ENCODE results near the gene GIMAP6. TPM values are rescaled to one million over a fixed set of nuclear protein-coding genes. Genes with fewer than 3 reads are reported as not detected.
"Not testable (repeated sequence)": the region's sequence is repeated elsewhere in the genome, so short reads cannot be mapped to it uniquely, and the experiment has no call there.

Gene GIMAP6
- total and polyA plus RNA-seq, 2 of the 4 experiments (the other 2 are of a cell fraction), result not detected

DNA sequence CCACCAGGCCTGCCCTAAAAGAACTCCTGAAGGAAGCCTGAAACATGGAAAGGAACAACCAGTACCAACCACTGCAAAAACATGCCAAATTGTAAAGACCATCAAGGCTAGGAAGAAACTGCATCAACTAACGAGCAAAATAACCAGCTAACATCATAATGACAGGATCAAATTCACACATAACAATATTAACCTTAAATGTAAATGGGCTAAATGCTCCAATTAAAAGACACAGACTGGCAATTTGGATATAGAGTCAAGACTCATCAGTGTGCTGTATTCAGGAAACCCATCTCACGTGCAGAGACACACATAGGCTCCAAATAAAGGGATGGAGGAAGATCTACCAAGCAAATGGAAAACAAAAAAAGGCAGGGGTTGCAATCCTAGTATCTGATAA lies 48.2 kb upstream of the GIMAP6 start:
- CTCF ChIA-PET; H3K27ac ChIP-seq (ENCODE audit: insufficient read depth, low read length); H3K36me3 ChIP-seq (ENCODE audit: control insufficient read depth, insufficient read depth, low read length); BruUV-seq (replicated peaks); in situ Hi-C loops (cut with MboI; ENCODE audit: low sequenced_read_pairs); H2BK15ac ChIP-seq (ENCODE audit: low read depth, low read length); H3K56ac ChIP-seq (ENCODE audit: extremely low read depth, insufficient read depth, low read length); H3K9me3 ChIP-seq (ENCODE audit: control insufficient read depth, insufficient read depth, low read length); intact Hi-C loops (cut with micrococcal nuclease); H4K91ac ChIP-seq (ENCODE audit: insufficient read depth, low read depth, low read length); H4K20me1 ChIP-seq (ENCODE audit: insufficient read depth, low read length); H3K79me1 ChIP-seq (ENCODE audit: low read depth in 1 of 2, low read length in 2 of 2); H2AFZ ChIP-seq (replicated peaks; ENCODE audit: low read length, poor library complexity); H3K14ac ChIP-seq (replicated peaks; ENCODE audit: low read depth, low read length); H4K8ac ChIP-seq (ENCODE audit: low read depth in 2 of 2, low read length in 2 of 2); dilution Hi-C loops (cut with HindIII; ENCODE audit: low sequenced_read_pairs, unreplicated experiment); DNase-seq; H3K4ac ChIP-seq (ENCODE audit: low read depth, low read length); H3K18ac ChIP-seq (ENCODE audit: low read depth, low read length); H3K23ac ChIP-seq (ENCODE audit: low read depth, low read length); H2AK9ac ChIP-seq (replicated peaks; ENCODE audit: low read depth, low read length, poor library complexity); H4K5ac ChIP-seq (ENCODE audit: low read depth, low read length); H3K9me1 ChIP-seq (ENCODE audit: insufficient read depth, low read length); H2BK20ac ChIP-seq (ENCODE audit: low read depth, low read length); H3K4me3 ChIP-seq (ENCODE audit: insufficient read depth, low read depth, low read length); H3K9ac ChIP-seq (ENCODE audit: low read depth, low read length); H2BK5ac ChIP-seq (ENCODE audit: low read depth, low read length, poor library complexity, severe bottlenecking); H3K4me1 ChIP-seq (ENCODE audit: control insufficient read depth, insufficient read depth, low read length); H3K27me3 ChIP-seq (ENCODE audit: control insufficient read depth, insufficient read depth, low read length); H3K4me2 ChIP-seq (ENCODE audit: low read depth, low read length); H2BK120ac ChIP-seq (ENCODE audit: low read depth, low read length); POLR2A ChIA-PET (ENCODE audit: unreplicated experiment); ATAC-seq (ENCODE audit: low read depth); H2AK5ac ChIP-seq (ENCODE audit: low read depth, low read length): not testable (repeated sequence)
- no CpG with 5 or more reads among the region's 2 CpGs for WGBS, 2 experiments (ENCODE audit: extremely low coverage in 2 of 2, insufficient read length in 1 of 2)

GRCh38 chr7:150678601-150679000 lies 46.4 kb upstream of the GIMAP6 start:
- H3K79me1 ChIP-seq (ENCODE audit: low read depth in 1 of 2, low read length in 2 of 2); intact Hi-C loops (cut with micrococcal nuclease); CTCF ChIA-PET: not testable (repeated sequence)

More at GRCh38 chr7:150678601-150679000, 46.4 kb upstream of the GIMAP6 start:
- H4K91ac ChIP-seq (ENCODE audit: insufficient read depth, low read depth, low read length); H3K23ac ChIP-seq (ENCODE audit: low read depth, low read length); H4K8ac ChIP-seq (ENCODE audit: low read depth in 2 of 2, low read length in 2 of 2); H2AK9ac ChIP-seq (replicated peaks; ENCODE audit: low read depth, low read length, poor library complexity); H3K9ac ChIP-seq (ENCODE audit: low read depth, low read length); DNase-seq; H3K27me3 ChIP-seq (ENCODE audit: control insufficient read depth, insufficient read depth, low read length); H3K4me1 ChIP-seq (ENCODE audit: control insufficient read depth, insufficient read depth, low read length); H3K4me3 ChIP-seq (ENCODE audit: insufficient read depth, low read depth, low read length); H3K4me2 ChIP-seq (ENCODE audit: low read depth, low read length); ATAC-seq (ENCODE audit: low read depth); H4K5ac ChIP-seq (ENCODE audit: low read depth, low read length); in situ Hi-C loops (cut with MboI; ENCODE audit: low sequenced_read_pairs); H3K18ac ChIP-seq (ENCODE audit: low read depth, low read length); H2BK15ac ChIP-seq (ENCODE audit: low read depth, low read length); H4K20me1 ChIP-seq (ENCODE audit: insufficient read depth, low read length); H2AFZ ChIP-seq (replicated peaks; ENCODE audit: low read length, poor library complexity); dilution Hi-C loops (cut with HindIII; ENCODE audit: low sequenced_read_pairs, unreplicated experiment); H3K9me3 ChIP-seq (ENCODE audit: control insufficient read depth, insufficient read depth, low read length); H3K36me3 ChIP-seq (ENCODE audit: control insufficient read depth, insufficient read depth, low read length); H2BK120ac ChIP-seq (ENCODE audit: low read depth, low read length); BruUV-seq (replicated peaks); H3K14ac ChIP-seq (replicated peaks; ENCODE audit: low read depth, low read length); H3K27ac ChIP-seq (ENCODE audit: insufficient read depth, low read length); POLR2A ChIA-PET (ENCODE audit: unreplicated experiment); H3K56ac ChIP-seq (ENCODE audit: extremely low read depth, insufficient read depth, low read length); H2AK5ac ChIP-seq (ENCODE audit: low read depth, low read length); H3K9me1 ChIP-seq (ENCODE audit: insufficient read depth, low read length); H2BK5ac ChIP-seq (ENCODE audit: low read depth, low read length, poor library complexity, severe bottlenecking); H2BK20ac ChIP-seq (ENCODE audit: low read depth, low read length); H3K4ac ChIP-seq (ENCODE audit: low read depth, low read length): not testable (repeated sequence)
- no CpG with 5 or more reads among the region's 11 CpGs for WGBS, 2 experiments (ENCODE audit: extremely low coverage in 2 of 2, insufficient read length in 1 of 2)
